Natural killer cell (primary cell): ENCODE measurements around the gene SLC6A6. TPM values are rescaled to one million over a fixed set of nuclear protein-coding genes. Genes with fewer than 3 reads are reported as not detected.

ENCODE experiments used
- ATAC-seq, 3 donors: fragments of 150-1000 bp in 2 of 3; fragments of 200-7000 bp in 1 of 3; cut with Tn5 transposase; 1 replicate in 1 of 3; 2 replicates in 2 of 3; pipeline ENCODE4 v1.10.0; 2021; ENCODE audit warnings: mild to moderate bottlenecking in 2 of 3, moderate library complexity in 2 of 3
- DNase-seq, 2 donors: peaks; one replicate each; pipeline versions ENCODE4 v3.0.0 to v3.0.0-alpha.2; 2013 to 2021; ENCODE audit warnings: mixed read lengths in 1 of 2
- H3K27ac ChIP-seq: one replicate; pipeline ENCODE4 v1.5.1; 2013; ENCODE audit warnings: mild to moderate bottlenecking, low read length
- H3K27me3 ChIP-seq: one replicate; pipeline ENCODE4 v1.6.1; 2013; ENCODE audit warnings: low read length; ENCODE audit not compliant: control insufficient read depth, insufficient read depth
- H3K36me3 ChIP-seq: one replicate; pipeline ENCODE4 v1.6.1; 2013; ENCODE audit warnings: low read length; ENCODE audit not compliant: control insufficient read depth, insufficient read depth
- H3K4me1 ChIP-seq: one replicate; pipeline ENCODE4 v1.6.1; 2013; ENCODE audit warnings: low read length; ENCODE audit not compliant: control insufficient read depth, insufficient read depth
- H3K4me3 ChIP-seq: one replicate; pipeline ENCODE4 v1.5.1; 2013; ENCODE audit warnings: low read length
- H3K9me3 ChIP-seq: one replicate; pipeline ENCODE4 v1.6.1; 2013; ENCODE audit warnings: low read length; ENCODE audit not compliant: control insufficient read depth, insufficient read depth
- H3K27ac Mint-ChIP-seq, 2 donors: one replicate each; pipeline ENCODE4 v1.8.0; 2022; ENCODE audit warnings: mild to moderate bottlenecking in 2 of 2, mixed read lengths in 2 of 2, moderate library complexity in 1 of 2
- H3K27me3 Mint-ChIP-seq, 2 donors: one replicate each; pipeline ENCODE4 v1.8.0; 2022; ENCODE audit warnings: low read depth in 2 of 2, mixed read lengths in 2 of 2
- H3K36me3 Mint-ChIP-seq: one replicate; pipeline ENCODE4 v1.8.0; 2022; ENCODE audit warnings: mixed read lengths
- H3K4me1 Mint-ChIP-seq, 2 donors: one replicate each; pipeline ENCODE4 v1.8.0; 2022; ENCODE audit warnings: mixed read lengths in 2 of 2
- H3K4me3 Mint-ChIP-seq: one replicate; pipeline ENCODE4 v1.8.0; 2022; ENCODE audit warnings: mild to moderate bottlenecking, moderate library complexity, mixed read lengths
- H3K9me3 Mint-ChIP-seq, 2 donors: one replicate each; pipeline ENCODE4 v1.8.0; 2022; ENCODE audit warnings: mixed read lengths in 2 of 2
- CTCF ChIP-seq: fragments of 200-600 bp; IDR thresholded peaks from one replicate; pipeline ENCODE4 v1.8.0; 2022; ENCODE audit warnings: antibody characterized with exemption
- WGBS: methylation state at CpG from one replicate; pipeline ENCODE4 v1.1.7; 2013; ENCODE audit warnings: missing lambda C conversion rate; ENCODE audit not compliant: insufficient coverage; 5-methylcytosine and 5-hydroxymethylcytosine counted together
- intact Hi-C: fragments of 100-400 bp; cut with micrococcal nuclease; formaldehyde crosslinking; loops from one replicate; pipeline ENCODE4 v1.14.2; 2022
- total RNA-seq, 4 donors: library from RNA; stranded (reverse); fragments of 120-200 nt in 1 of 4; gene quantifications; one replicate each; pipeline versions ENCODE4 v1.2.3 to v1.2.4, GENCODE V29; 2013 to 2022

The SLC6A6 gene
- total RNA-seq, 3 donors from 2014 or later (not counting 1 experiment from before 2014, with no cell fraction given) = 43.7 to 55.4 (median 50.1) TPM

DNA sequence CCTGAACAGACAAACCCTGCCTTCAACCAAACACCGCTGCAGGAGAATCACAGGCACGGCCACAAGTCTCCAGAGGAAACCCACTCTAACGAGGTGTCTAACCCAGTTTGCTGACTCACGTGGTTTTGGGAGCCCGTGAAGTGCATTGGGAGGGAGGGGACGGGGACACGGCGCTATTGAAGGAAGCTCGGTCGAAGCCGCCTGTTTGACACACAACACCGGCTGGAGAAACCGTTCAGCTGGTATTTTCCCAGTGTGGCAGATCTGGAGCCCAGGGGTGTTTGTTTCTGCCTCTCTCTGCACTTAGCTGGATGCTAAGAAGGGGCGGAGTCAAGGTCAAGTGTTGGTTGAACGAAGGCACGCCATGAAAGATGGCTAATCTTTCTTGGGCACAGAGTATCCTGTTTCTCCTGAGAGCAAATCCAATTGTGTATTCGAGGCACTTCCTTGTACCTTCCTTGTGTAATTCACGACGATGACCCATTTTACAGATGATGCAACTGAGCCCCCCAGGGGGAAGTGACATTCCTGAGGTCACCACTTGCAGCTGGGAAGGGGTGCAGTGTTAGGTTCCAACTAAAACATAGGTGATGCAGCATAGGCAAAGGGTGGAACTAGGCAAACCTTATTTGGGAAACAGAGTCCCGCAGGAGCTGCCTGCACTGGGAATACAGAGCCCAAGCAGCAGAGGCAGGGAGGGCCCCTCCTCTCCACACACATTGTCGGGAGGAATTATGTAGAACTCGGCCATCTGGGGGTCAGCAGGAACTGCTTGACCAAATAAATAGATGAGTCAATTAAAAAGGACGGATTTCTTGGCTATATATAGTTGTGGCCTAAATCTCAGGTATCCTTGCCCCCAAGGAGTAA is 22.5 kb downstream of the SLC6A6 start:
- peaks cover 68 to 81% of the 10 kb centered on the region in 2 donors for H3K4me1 Mint-ChIP-seq
- H3K4me3 Mint-ChIP-seq = peak overlapping the region; percentile 84
- ATAC-seq (peak; percentile 70 to 81 (median 74)), DNase-seq (peak; percentile 50 to 77)
- no peaks in the 10 kb centered on the region for H3K9me3 ChIP-seq
- no peak overlapping the region for H3K4me3 ChIP-seq
- intact Hi-C loops = loop anchor here (1.0 to 2.0 kb wide), 2 partner anchors 7 to 22 kb away; partner anchors contain the start of gene SLC6A6
- no peaks in the 10 kb centered on the region for H3K27me3 ChIP-seq
- H3K4me1 ChIP-seq = peaks cover 80% of the 10 kb centered on the region
- H3K9me3 Mint-ChIP-seq = no peaks in the 10 kb centered on the region
- no peaks in the 10 kb centered on the region for H3K27me3 Mint-ChIP-seq
- no peak for TF ChIP-seq CTCF
- H3K36me3 ChIP-seq = no peaks in the 10 kb centered on the region
- peak overlapping the region; percentile 74 to 83 for H3K27ac Mint-ChIP-seq
- H3K27ac ChIP-seq = peak overlapping the region; percentile 1
- H3K36me3 Mint-ChIP-seq = no peaks in the 10 kb centered on the region
- 22% methylated on average over 22 of the region's 23 CpGs for WGBS

- Histone ChIP-seq H3K36me3 (no peaks in the 10 kb centered on the region), H3K4me3 (no peak overlapping the region), H3K4me1 (peaks cover 88% of the 10 kb centered on the region), H3K9me3 (no peaks in the 10 kb centered on the region), H3K27me3 (no peaks in the 10 kb centered on the region), H3K27ac (peak overlapping the region; percentile 28)
- no peak for TF ChIP-seq CTCF
- Mint-ChIP-seq H3K4me1 (peaks cover 74 to 85% of the 10 kb centered on the region in 2 donors), H3K27ac (peak overlapping the region; percentile 74 to 83), H3K36me3 (no peaks in the 10 kb centered on the region), H3K9me3 (no peaks in the 10 kb centered on the region), H3K27me3 (no peaks in the 10 kb centered on the region), H3K4me3 (peak overlapping the region; percentile 84)
- peak; percentile 64 to 82 (median 71) for ATAC-seq
- 27% methylated on average over 16 of the region's 16 CpGs for WGBS
- intact Hi-C loops = loop anchor here (2.0 kb wide), 1 partner anchor 23 kb away; the partner anchor contains the start of gene SLC6A6
- peak in 1 of 2 donors; percentile 79 for DNase-seq
Measured at GRCh38 chr3:14425581-14426304, 23.3 kb downstream of the SLC6A6 start.

DNA sequence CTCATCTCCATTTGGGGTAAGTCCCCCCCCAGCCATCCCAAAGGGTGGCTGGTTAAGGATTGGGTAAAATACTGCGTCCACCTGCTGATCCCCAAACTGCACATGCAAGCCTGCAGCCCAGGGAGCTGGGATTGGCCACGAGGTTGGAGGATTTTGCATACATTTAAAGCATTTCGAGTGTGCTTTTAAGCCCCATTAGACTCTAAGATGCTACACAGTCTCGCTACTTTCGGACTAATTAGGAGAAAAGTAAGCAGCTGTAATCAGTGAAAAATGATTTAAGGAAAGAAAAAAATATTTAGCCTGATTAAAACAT is 23.9 kb downstream of the SLC6A6 start:
- H3K27me3 Mint-ChIP-seq = no peaks in the 10 kb centered on the region
- Histone ChIP-seq H3K27ac (peak overlapping the region; percentile 28), H3K4me3 (no peak overlapping the region), H3K27me3 (no peaks in the 10 kb centered on the region), H3K36me3 (no peaks in the 10 kb centered on the region), H3K4me1 (peaks cover 93% of the 10 kb centered on the region), H3K9me3 (no peaks in the 10 kb centered on the region)
- H3K4me3 Mint-ChIP-seq = peak overlapping the region; percentile 77
- DNase-seq = no peak
- H3K4me1 Mint-ChIP-seq = peaks cover 79 to 88% of the 10 kb centered on the region in 2 donors
- ATAC-seq = no peak
- no peak for TF ChIP-seq CTCF
- no peaks in the 10 kb centered on the region for H3K9me3 Mint-ChIP-seq
- intact Hi-C loops = no loop called here
- WGBS = 73% methylated on average over 5 of the region's 5 CpGs
- peak overlapping the region; percentile 74 to 83 for H3K27ac Mint-ChIP-seq
- H3K36me3 Mint-ChIP-seq = no peaks in the 10 kb centered on the region
